A549 treated with CORT108297 at 1 μM for 4 hours (cell line): ENCODE results near the gene NSUN5. TPM values are rescaled to one million over a fixed set of nuclear protein-coding genes. Genes with fewer than 3 reads are reported as not detected.

Experiments
- total RNA-seq: library from RNA; stranded (reverse); fragments of 200-300 nt; extraction: Qiagen RNA extraction; gene quantifications from 5 replicates; pipeline ENCODE4 v1.2.3, GENCODE V29; 2022

Gene NSUN5
- 48.5 to 64.9 TPM (median 63.9 TPM) in 5 replicates for total RNA-seq

GRCh38 chr7:73308665-73309214 lies at the start of gene NSUN5:
TSS of gene NSUN5 (minus strand) at chr7:73308826. CDS start at chr7:73308790, 36 bp downstream.

GRCh38 chr7:73327922-73328321 lies 19.3 kb upstream of the NSUN5 start, which contains the start of the genes FKBP6 and TRIM50:
TSS of gene FKBP6 (plus strand) at chr7:73328161. CDS start at chr7:73328429, 268 bp downstream.
TSS of gene TRIM50 (minus strand) at chr7:73328082. CDS start at chr7:73324787, 3,295 bp downstream.

Other genes starting within 250 kb of the NSUN5 start
- not detected in 5 replicates for gene SPDYE9, start 222.8 kb downstream of the NSUN5 start, total RNA-seq
- gene TRIM50, start 19.3 kb upstream of the NSUN5 start, total RNA-seq: not detected in 5 replicates
- not detected in 5 replicates for gene FKBP6, start 19.3 kb upstream of the NSUN5 start, total RNA-seq
- gene FZD9, start 125.0 kb upstream of the NSUN5 start, total RNA-seq: 1.0 to 2.2 TPM (median 1.8 TPM) in 5 replicates
- gene BAZ1B, start 213.5 kb upstream of the NSUN5 start, total RNA-seq: 50.4 to 65.4 TPM (median 57.5 TPM) in 5 replicates
- gene BCL7B, start 248.9 kb upstream of the NSUN5 start, total RNA-seq: 60.4 to 77.9 TPM (median 68.9 TPM) in 5 replicates